ENCODE results near the gene CRIP1.

Gene CRIP1

GRCh38 chr14:105487986-105488777 lies 1.5 kb downstream of the CRIP1 start:
- no peaks in the 10 kb centered on the region for H3K79me2 ChIP-seq (ENCODE audit: insufficient read depth, low read length)
- peak overlapping the region; percentile 53 for H3K9ac ChIP-seq (ENCODE audit: low read length)
- TF ChIP-seq EZH2phosphoT487 (conservative IDR thresholded peaks at IDR 0.05; ENCODE audit: low read length) = no peak
- no peak for TF ChIP-seq CTCF (IDR thresholded peaks at IDR 0.05; ENCODE audit: insufficient read depth, low read length, poor library complexity, severe bottlenecking)
- H3K4me3 ChIP-seq (ENCODE audit: insufficient read depth, low read length, poor library complexity, severe bottlenecking) = peak overlapping the region; percentile 50
- peaks cover 5% of the 10 kb centered on the region; the same call in 1 of the 2 replicates for H3F3A ChIP-seq (ENCODE audit: insufficient read depth)
- H3K4me2 ChIP-seq (ENCODE audit: low read depth, low read length, poor library complexity, severe bottlenecking) = peak overlapping the region; percentile 54
- H3K9me3 ChIP-seq (ENCODE audit: insufficient read depth, low read length) = no peaks in the 10 kb centered on the region
- no peaks in the 10 kb centered on the region for H3K36me3 ChIP-seq (ENCODE audit: low read length)
- H2AFZ ChIP-seq (ENCODE audit: low read depth, low read length, severe bottlenecking) = no peak overlapping the region
- H3K27me3 ChIP-seq (ENCODE audit: low read length) = no peaks in the 10 kb centered on the region
- H3K9me2 ChIP-seq (replicated peaks; ENCODE audit: insufficient read depth, low read length) = no peaks in the 10 kb centered on the region
- H4K20me1 ChIP-seq (ENCODE audit: low read depth, low read length) = no peaks in the 10 kb centered on the region
- H3K27ac ChIP-seq (ENCODE audit: low read depth, low read length) = no peak overlapping the region

GRCh38 chr14:105488781-105489541 lies 2.3 kb downstream of the CRIP1 start:
- Histone ChIP-seq H3K27me3 (ENCODE audit: low read length) (no peaks in the 10 kb centered on the region), H2AFZ (ENCODE audit: low read depth, low read length, severe bottlenecking) (no peak overlapping the region), H3K9ac (ENCODE audit: low read length) (peak overlapping the region; percentile 91), H3K9me2 (replicated peaks; ENCODE audit: insufficient read depth, low read length) (no peaks in the 10 kb centered on the region), H4K20me1 (ENCODE audit: low read depth, low read length) (no peaks in the 10 kb centered on the region), H3K36me3 (ENCODE audit: low read length) (no peaks in the 10 kb centered on the region), H3K79me2 (ENCODE audit: insufficient read depth, low read length) (no peaks in the 10 kb centered on the region), H3F3A (ENCODE audit: insufficient read depth) (peaks cover 5% of the 10 kb centered on the region; the same call in 1 of the 2 replicates), H3K4me2 (ENCODE audit: low read depth, low read length, poor library complexity, severe bottlenecking) (peak overlapping the region; percentile 84), H3K4me3 (ENCODE audit: insufficient read depth, low read length, poor library complexity, severe bottlenecking) (no peak overlapping the region), H3K9me3 (ENCODE audit: insufficient read depth, low read length) (no peaks in the 10 kb centered on the region), H3K27ac (ENCODE audit: low read depth, low read length) (no peak overlapping the region)
- TF ChIP-seq EZH2phosphoT487 (conservative IDR thresholded peaks at IDR 0.05; ENCODE audit: low read length) (no peak), CTCF (IDR thresholded peaks at IDR 0.05; ENCODE audit: insufficient read depth, low read length, poor library complexity, severe bottlenecking) (no peak)

- H3K9me2 ChIP-seq (replicated peaks; ENCODE audit: insufficient read depth, low read length) = no peaks in the 10 kb centered on the region
- TF ChIP-seq CTCF (IDR thresholded peaks at IDR 0.05; ENCODE audit: insufficient read depth, low read length, poor library complexity, severe bottlenecking) (peak; percentile 72), EZH2phosphoT487 (conservative IDR thresholded peaks at IDR 0.05; ENCODE audit: low read length) (no peak)
- H3K36me3 ChIP-seq (ENCODE audit: low read length) = no peaks in the 10 kb centered on the region
- H3K27me3 ChIP-seq (ENCODE audit: low read length) = no peaks in the 10 kb centered on the region
- peaks cover 5% of the 10 kb centered on the region; the same call in 1 of the 2 replicates for H3F3A ChIP-seq (ENCODE audit: insufficient read depth)
- peak overlapping the region; percentile 84 for H2AFZ ChIP-seq (ENCODE audit: low read depth, low read length, severe bottlenecking)
- H3K9ac ChIP-seq (ENCODE audit: low read length) = peak overlapping the region; percentile 91
- no peaks in the 10 kb centered on the region for H4K20me1 ChIP-seq (ENCODE audit: low read depth, low read length)
- peak overlapping the region; percentile 84 for H3K4me2 ChIP-seq (ENCODE audit: low read depth, low read length, poor library complexity, severe bottlenecking)
- H3K9me3 ChIP-seq (ENCODE audit: insufficient read depth, low read length) = no peaks in the 10 kb centered on the region
- peak overlapping the region; percentile 81 for H3K27ac ChIP-seq (ENCODE audit: low read depth, low read length)
- no peaks in the 10 kb centered on the region for H3K79me2 ChIP-seq (ENCODE audit: insufficient read depth, low read length)
- peak overlapping the region; percentile 92 for H3K4me3 ChIP-seq (ENCODE audit: insufficient read depth, low read length, poor library complexity, severe bottlenecking)
Measured at GRCh38 chr14:105489542-105490266, 3.0 kb downstream of the CRIP1 start.

Data from SU-DHL-6 (cell line).